ENCODE results near the gene SLC6A3.

Gene SLC6A3
- 0 reads per million in 3 donors for total RNA-seq

DNA sequence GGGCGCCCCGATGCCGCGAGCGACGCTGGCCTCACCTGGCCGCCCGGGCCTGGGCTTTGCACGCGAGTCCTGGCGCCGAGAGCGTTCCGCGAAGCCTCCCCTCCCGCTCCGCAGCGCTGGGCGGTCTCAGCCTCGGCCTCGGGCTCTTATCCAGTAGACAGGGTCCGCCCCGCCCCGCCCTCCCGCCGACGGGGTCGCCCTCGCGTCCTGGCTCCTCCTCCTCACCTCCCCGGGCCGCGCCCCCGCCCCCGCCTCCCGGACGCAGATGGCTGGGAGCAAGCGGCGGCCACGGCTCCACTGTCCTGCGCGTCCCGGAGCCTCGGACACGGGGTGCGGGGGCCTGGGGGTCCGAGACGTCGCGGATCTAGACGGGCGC is at the start of gene SLC6A3:
TSS of gene SLC6A3 (minus strand) at position 128 of the 376 bp plus-strand sequence. CDS start 2,243 bp downstream, outside the sequence.
- DNase-seq, result no peak
- no peak within 1 kb of the TSS for H3K4me3 ChIP-seq (ENCODE audit: insufficient read depth, low read depth, low read length, poor library complexity, severe bottlenecking)
- peaks cover 21% of the 10 kb centered on the region for H3K27me3 ChIP-seq (replicated peaks; ENCODE audit: control insufficient read depth, insufficient read depth, low read length, poor library complexity, severe bottlenecking)
- peaks cover 4% of the 10 kb centered on the region for H3K4me1 ChIP-seq (ENCODE audit: control insufficient read depth, insufficient read depth, low read length, poor library complexity, severe bottlenecking)
- H3K27ac ChIP-seq (ENCODE audit: insufficient read depth, low read length, poor library complexity, severe bottlenecking), result no peak within 1 kb of the TSS
- no peaks in the 10 kb centered on the region for H3K9me3 ChIP-seq (ENCODE audit: control insufficient read depth, low read length)
- H3K36me3 ChIP-seq (ENCODE audit: control insufficient read depth, insufficient read depth, low read length), result no peaks in the 10 kb centered on the region

DNA sequence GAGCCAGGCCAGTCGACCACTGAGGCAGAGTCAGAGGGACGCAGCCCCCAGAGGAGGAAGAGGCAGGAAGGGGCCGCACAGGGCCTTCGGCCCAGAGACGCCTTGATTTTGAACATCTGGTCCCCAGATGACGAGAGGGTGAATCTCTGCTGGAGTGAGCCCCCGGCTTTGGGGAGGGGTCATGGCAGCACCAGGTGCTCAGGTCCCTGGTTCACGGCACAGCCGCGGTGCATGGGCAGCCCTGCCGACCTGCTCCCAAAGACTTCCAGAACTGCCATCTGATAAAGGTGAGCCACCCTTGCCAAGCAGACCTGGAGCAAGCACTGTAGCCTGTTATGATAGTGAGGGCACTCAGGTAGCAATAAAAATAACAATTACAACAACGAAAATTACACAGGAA is 48.7 kb upstream of the SLC6A3 start:
- Histone ChIP-seq H3K4me3 (ENCODE audit: insufficient read depth, low read depth, low read length, poor library complexity, severe bottlenecking) (no peak overlapping the region), H3K27ac (ENCODE audit: insufficient read depth, low read length, poor library complexity, severe bottlenecking) (no peak overlapping the region), H3K4me1 (ENCODE audit: control insufficient read depth, insufficient read depth, low read length, poor library complexity, severe bottlenecking) (no peaks in the 10 kb centered on the region), H3K9me3 (ENCODE audit: control insufficient read depth, low read length) (no peaks in the 10 kb centered on the region), H3K36me3 (ENCODE audit: control insufficient read depth, insufficient read depth, low read length) (peaks cover 42% of the 10 kb centered on the region), H3K27me3 (replicated peaks; ENCODE audit: control insufficient read depth, insufficient read depth, low read length, poor library complexity, severe bottlenecking) (no peaks in the 10 kb centered on the region)
- DNase-seq, result no peak

DNA sequence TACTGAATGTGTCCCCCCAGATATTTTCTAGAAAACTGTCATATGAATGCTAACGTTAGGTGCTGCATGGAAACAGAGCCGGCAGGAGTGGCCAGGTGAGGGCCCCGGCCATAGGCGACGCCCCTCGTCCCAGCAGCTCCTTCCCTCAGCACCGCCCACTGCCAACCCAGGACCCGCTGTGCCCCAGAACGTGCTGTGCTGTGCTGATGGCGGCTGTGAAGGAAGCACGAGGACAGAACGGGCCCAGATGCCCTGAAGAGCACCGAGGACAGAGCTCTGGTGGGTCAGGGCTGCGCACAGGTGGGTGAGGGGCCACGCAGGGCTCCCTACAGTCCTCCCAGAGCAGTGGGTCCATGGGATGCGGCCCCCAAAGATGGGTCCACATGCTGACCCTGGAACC is 48.2 kb upstream of the SLC6A3 start:
- no peak overlapping the region for H3K4me3 ChIP-seq (ENCODE audit: insufficient read depth, low read depth, low read length, poor library complexity, severe bottlenecking)
- peaks cover 42% of the 10 kb centered on the region for H3K36me3 ChIP-seq (ENCODE audit: control insufficient read depth, insufficient read depth, low read length)
- no peaks in the 10 kb centered on the region for H3K27me3 ChIP-seq (replicated peaks; ENCODE audit: control insufficient read depth, insufficient read depth, low read length, poor library complexity, severe bottlenecking)
- no peak for DNase-seq
- H3K27ac ChIP-seq (ENCODE audit: insufficient read depth, low read length, poor library complexity, severe bottlenecking), result no peak overlapping the region
- H3K9me3 ChIP-seq (ENCODE audit: control insufficient read depth, low read length), result no peaks in the 10 kb centered on the region
- no peaks in the 10 kb centered on the region for H3K4me1 ChIP-seq (ENCODE audit: control insufficient read depth, insufficient read depth, low read length, poor library complexity, severe bottlenecking)

DNA sequence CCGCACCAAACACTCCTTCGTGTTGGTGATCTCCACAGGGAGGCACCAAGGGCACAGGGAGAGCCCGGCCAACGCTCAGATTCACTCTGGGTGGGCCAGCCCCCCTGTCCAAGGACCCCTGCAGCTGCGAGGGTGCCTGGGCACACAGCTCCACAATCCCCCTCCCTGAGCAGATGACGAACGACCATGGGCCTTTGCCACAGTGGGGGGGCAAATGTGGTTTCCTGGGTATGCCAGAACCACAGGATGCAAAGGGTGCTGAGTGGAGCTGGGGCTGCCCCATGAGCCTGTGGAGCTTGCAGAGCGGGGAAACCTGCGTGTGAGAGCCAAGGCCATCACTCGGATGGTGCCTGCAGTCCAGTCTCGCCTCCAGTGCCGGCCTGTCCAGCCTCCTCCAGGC is 47.5 kb upstream of the SLC6A3 start:
- no peaks in the 10 kb centered on the region for H3K4me1 ChIP-seq (ENCODE audit: control insufficient read depth, insufficient read depth, low read length, poor library complexity, severe bottlenecking)

DNA sequence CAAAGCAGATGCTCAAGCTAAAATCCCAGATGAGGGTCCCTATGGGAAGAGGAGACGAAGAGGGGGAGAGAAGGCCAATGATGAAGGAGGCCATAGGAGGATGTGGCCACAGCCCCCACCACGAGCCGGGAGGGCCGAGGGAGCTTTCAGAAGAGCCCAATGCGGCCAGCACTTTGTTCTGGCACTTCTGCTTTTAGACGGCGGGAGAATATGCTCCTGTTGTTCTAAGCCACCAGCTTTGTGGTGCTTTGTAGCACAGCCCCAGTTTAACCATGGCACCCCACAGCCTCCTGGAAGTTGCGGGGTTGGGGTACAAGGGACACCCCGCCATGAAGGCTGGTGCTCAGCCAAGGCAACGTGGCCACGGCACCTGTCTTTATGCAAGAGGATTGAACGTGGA is 45.1 kb upstream of the SLC6A3 start:
- no peak for DNase-seq
- Histone ChIP-seq H3K27me3 (replicated peaks; ENCODE audit: control insufficient read depth, insufficient read depth, low read length, poor library complexity, severe bottlenecking) (no peaks in the 10 kb centered on the region), H3K27ac (ENCODE audit: insufficient read depth, low read length, poor library complexity, severe bottlenecking) (no peak overlapping the region), H3K4me3 (ENCODE audit: insufficient read depth, low read depth, low read length, poor library complexity, severe bottlenecking) (no peak overlapping the region), H3K36me3 (ENCODE audit: control insufficient read depth, insufficient read depth, low read length) (peaks cover 53% of the 10 kb centered on the region), H3K4me1 (ENCODE audit: control insufficient read depth, insufficient read depth, low read length, poor library complexity, severe bottlenecking) (no peaks in the 10 kb centered on the region), H3K9me3 (ENCODE audit: control insufficient read depth, low read length) (no peaks in the 10 kb centered on the region)

More for the DNA sequence above, 47.5 kb upstream of the SLC6A3 start:
- Histone ChIP-seq H3K27ac (ENCODE audit: insufficient read depth, low read length, poor library complexity, severe bottlenecking) (no peak overlapping the region), H3K4me3 (ENCODE audit: insufficient read depth, low read depth, low read length, poor library complexity, severe bottlenecking) (no peak overlapping the region), H3K9me3 (ENCODE audit: control insufficient read depth, low read length) (no peaks in the 10 kb centered on the region), H3K27me3 (replicated peaks; ENCODE audit: control insufficient read depth, insufficient read depth, low read length, poor library complexity, severe bottlenecking) (no peaks in the 10 kb centered on the region), H3K36me3 (ENCODE audit: control insufficient read depth, insufficient read depth, low read length) (peaks cover 45% of the 10 kb centered on the region)
- DNase-seq, result no peak

DNA sequence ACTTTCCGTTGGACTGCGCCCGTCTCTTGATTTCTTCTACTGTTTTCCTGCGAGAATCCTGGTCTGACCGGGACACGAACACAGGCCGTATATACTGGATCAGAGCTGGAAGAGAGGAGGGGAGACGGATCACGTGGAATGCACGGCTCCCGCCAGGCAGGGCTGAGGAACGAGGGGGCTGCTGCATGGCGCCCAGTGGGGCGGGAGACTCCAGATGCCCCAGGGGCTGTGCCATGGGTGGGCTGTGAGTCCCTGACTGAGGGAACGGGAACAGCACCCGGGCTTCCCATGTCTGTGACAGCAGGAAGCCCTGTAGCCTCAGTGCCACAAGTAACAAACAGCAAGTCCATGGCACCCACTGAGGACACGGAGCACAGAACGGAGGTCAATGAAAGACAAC is 44.5 kb upstream of the SLC6A3 start:
- no peak for DNase-seq
- H3K27me3 ChIP-seq (replicated peaks; ENCODE audit: control insufficient read depth, insufficient read depth, low read length, poor library complexity, severe bottlenecking), result no peaks in the 10 kb centered on the region
- no peaks in the 10 kb centered on the region for H3K9me3 ChIP-seq (ENCODE audit: control insufficient read depth, low read length)
- H3K36me3 ChIP-seq (ENCODE audit: control insufficient read depth, insufficient read depth, low read length), result peaks cover 56% of the 10 kb centered on the region
- H3K4me3 ChIP-seq (ENCODE audit: insufficient read depth, low read depth, low read length, poor library complexity, severe bottlenecking), result no peak overlapping the region
- no peak overlapping the region for H3K27ac ChIP-seq (ENCODE audit: insufficient read depth, low read length, poor library complexity, severe bottlenecking)
- no peaks in the 10 kb centered on the region for H3K4me1 ChIP-seq (ENCODE audit: control insufficient read depth, insufficient read depth, low read length, poor library complexity, severe bottlenecking)

DNA sequence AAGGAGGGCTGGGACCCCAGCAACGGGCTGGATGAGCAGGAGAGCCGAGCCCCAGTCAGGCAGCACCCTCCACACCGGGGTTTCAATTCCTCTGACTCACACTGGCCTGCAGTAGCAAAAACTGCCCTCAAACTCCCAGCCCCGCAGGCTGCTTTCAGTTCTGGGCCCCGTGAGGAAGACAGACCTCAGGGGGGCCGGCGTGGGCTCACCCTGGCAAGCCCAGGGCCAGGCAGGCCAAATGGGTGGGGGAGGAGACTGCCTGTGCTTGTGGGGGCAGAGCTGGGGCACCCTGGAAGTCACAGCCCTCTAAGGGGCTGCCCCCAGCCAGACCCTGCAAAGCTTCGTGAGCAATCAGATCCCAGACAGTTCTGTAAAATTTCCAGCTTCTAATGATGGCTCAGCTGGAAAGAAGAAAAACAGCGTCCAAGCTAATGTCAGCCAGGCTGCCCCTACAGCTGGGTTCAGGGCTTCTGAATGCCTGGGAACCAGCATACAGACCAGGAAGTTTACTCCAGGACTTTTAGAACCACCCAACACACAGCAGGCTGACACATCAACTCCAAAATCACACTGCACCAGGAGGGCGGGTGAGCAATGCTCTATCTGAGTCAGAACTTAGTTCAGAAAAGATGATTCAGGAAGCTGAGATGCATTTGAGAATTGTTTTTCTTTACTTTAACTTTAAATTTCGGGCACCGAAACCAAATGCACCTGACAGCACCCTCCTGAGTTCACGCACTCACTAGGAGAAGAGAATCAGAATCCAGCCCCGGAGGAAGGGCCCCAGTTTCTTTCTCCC is 43.8 kb upstream of the SLC6A3 start:
- Histone ChIP-seq H3K4me3 (ENCODE audit: insufficient read depth, low read depth, low read length, poor library complexity, severe bottlenecking) (no peak overlapping the region), H3K4me1 (ENCODE audit: control insufficient read depth, insufficient read depth, low read length, poor library complexity, severe bottlenecking) (no peaks in the 10 kb centered on the region), H3K27ac (ENCODE audit: insufficient read depth, low read length, poor library complexity, severe bottlenecking) (no peak overlapping the region), H3K36me3 (ENCODE audit: control insufficient read depth, insufficient read depth, low read length) (peaks cover 53% of the 10 kb centered on the region), H3K27me3 (replicated peaks; ENCODE audit: control insufficient read depth, insufficient read depth, low read length, poor library complexity, severe bottlenecking) (no peaks in the 10 kb centered on the region), H3K9me3 (ENCODE audit: control insufficient read depth, low read length) (no peaks in the 10 kb centered on the region)
- DNase-seq, result no peak

DNA sequence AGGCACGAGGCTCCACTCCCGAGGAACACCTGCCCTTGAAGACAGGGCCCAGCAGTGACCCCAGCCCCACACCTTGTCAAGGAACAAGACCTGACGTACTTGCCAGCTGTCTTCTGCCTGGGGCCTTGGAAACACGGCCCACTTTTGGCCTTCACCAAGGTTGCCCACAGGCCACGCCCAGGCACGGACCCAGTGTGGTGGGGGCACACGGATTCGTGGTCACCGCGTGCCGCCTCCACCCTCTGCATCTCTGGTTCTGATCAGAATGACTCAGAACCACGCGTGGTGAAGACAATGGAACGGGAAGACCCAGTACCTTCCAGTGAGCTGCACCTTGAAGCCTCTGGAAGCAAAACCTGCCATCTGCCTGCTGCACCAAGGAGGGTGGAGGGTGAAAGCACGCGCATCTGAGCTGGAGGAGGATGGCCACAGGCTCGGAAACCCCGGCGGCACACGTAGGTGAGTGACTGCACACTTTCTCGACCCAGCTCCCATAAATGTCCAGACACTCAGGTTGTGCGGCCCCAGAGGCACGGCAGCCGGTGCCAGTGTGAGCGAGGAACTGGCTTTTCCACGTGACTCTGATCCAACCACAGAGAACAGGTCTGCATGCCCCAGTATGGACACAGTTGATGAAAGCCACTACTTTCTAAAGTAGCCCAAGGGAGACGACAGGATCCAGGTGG is 42.0 kb upstream of the SLC6A3 start:
- H3K4me3 ChIP-seq (ENCODE audit: insufficient read depth, low read depth, low read length, poor library complexity, severe bottlenecking), result no peak overlapping the region
- no peaks in the 10 kb centered on the region for H3K9me3 ChIP-seq (ENCODE audit: control insufficient read depth, low read length)
- H3K27ac ChIP-seq (ENCODE audit: insufficient read depth, low read length, poor library complexity, severe bottlenecking), result no peak overlapping the region
- peaks cover 40% of the 10 kb centered on the region for H3K36me3 ChIP-seq (ENCODE audit: control insufficient read depth, insufficient read depth, low read length)
- H3K4me1 ChIP-seq (ENCODE audit: control insufficient read depth, insufficient read depth, low read length, poor library complexity, severe bottlenecking), result no peaks in the 10 kb centered on the region
- no peaks in the 10 kb centered on the region for H3K27me3 ChIP-seq (replicated peaks; ENCODE audit: control insufficient read depth, insufficient read depth, low read length, poor library complexity, severe bottlenecking)
- no peak for DNase-seq

DNA sequence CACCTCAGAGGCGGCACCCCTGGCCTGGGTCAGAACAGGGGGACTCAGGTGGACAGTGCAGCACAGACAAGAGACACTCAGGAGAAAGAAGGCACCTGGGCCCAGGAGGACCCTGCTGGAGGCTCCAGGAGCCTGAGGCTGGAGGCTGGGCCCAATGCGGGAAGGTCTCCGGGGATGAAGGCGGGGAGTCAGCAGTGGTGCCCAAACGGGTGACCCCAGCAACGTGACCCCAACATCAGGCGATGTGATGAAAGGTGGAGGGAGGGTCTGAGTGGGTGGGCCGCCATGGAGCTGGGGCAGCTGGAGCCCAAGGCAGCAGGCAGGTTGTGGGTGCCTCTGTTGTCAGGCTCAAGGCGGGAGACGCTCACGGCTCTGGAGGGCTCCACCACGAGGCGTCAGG is 41.0 kb upstream of the SLC6A3 start:
- Histone ChIP-seq H3K4me1 (ENCODE audit: control insufficient read depth, insufficient read depth, low read length, poor library complexity, severe bottlenecking) (no peaks in the 10 kb centered on the region), H3K27me3 (replicated peaks; ENCODE audit: control insufficient read depth, insufficient read depth, low read length, poor library complexity, severe bottlenecking) (no peaks in the 10 kb centered on the region), H3K36me3 (ENCODE audit: control insufficient read depth, insufficient read depth, low read length) (peaks cover 38% of the 10 kb centered on the region), H3K9me3 (ENCODE audit: control insufficient read depth, low read length) (no peaks in the 10 kb centered on the region), H3K27ac (ENCODE audit: insufficient read depth, low read length, poor library complexity, severe bottlenecking) (no peak overlapping the region), H3K4me3 (ENCODE audit: insufficient read depth, low read depth, low read length, poor library complexity, severe bottlenecking) (no peak overlapping the region)
- no peak for DNase-seq

DNA sequence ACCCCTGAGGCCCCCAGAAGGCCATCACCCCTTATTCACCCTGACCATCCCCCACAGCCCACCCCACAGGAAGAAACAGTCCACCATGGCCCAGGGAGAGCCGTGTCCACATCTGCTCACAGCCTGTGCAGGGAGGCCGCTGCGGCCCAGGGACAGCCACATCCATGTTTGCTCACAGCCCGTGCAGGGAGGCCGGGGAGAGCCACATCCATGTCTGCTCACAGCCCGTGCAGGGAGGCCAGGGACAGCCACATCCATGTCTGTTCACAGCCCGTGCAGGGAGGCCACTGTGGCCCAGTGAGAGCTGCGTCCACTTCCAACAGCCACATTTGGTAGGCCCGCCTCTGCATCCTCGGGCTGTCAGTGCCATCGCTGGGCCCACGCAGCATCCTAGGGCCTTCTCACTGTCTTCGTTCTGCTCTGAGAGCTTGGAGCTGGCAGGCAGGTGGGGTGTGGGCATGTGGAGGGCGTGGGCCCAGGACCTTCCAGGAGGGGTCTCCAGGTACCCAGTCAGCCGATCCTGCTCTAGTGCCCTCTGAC is 40.4 kb upstream of the SLC6A3 start:
- Histone ChIP-seq H3K36me3 (ENCODE audit: control insufficient read depth, insufficient read depth, low read length) (peaks cover 33% of the 10 kb centered on the region), H3K4me1 (ENCODE audit: control insufficient read depth, insufficient read depth, low read length, poor library complexity, severe bottlenecking) (no peaks in the 10 kb centered on the region), H3K27me3 (replicated peaks; ENCODE audit: control insufficient read depth, insufficient read depth, low read length, poor library complexity, severe bottlenecking) (no peaks in the 10 kb centered on the region), H3K9me3 (ENCODE audit: control insufficient read depth, low read length) (no peaks in the 10 kb centered on the region), H3K27ac (ENCODE audit: insufficient read depth, low read length, poor library complexity, severe bottlenecking) (no peak overlapping the region), H3K4me3 (ENCODE audit: insufficient read depth, low read depth, low read length, poor library complexity, severe bottlenecking) (no peak overlapping the region)
- no peak for DNase-seq
